Globus pallidus (tissue), 1 donor: Measurements from ENCODE around the gene RNF151.
A peak's percentile ranks its signal among the peaks of the same experiment; 100 is the strongest.
"Not testable (repeated sequence)": the region's sequence is repeated elsewhere in the genome, so short reads cannot be mapped to it uniquely, and the experiment has no call there.

ENCODE experiments used
- DNase-seq: peaks from one replicate; pipeline ENCODE4 v3.0.0-alpha.2; 2015; ENCODE audit warnings: low spot score

Gene RNF151

DNA sequence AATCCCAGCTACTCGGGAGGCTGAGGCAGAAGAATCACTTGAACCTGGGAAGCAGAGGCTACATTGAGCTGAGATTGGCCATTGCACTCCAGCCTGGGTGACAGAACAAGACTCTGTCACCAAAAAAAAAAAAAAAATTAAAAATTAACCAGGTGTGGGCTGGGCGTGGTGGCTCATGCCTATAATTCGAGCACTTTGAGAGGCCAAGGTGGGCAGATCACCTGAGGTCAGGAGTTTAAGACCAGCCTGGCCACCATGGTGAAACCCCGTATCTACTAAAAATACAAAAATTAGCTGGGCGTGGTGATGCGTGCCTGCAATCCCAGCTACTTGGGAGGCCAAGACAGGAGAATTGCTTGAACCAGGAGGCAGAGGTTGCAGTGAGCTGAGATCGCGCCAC is 26.8 kb upstream of the RNF151 start:
- DNase-seq: not testable (repeated sequence)

- no peak for DNase-seq
Measured at GRCh38 chr16:1940273-1941161, 26.1 kb upstream of the RNF151 start.

- no peak for DNase-seq
Measured at GRCh38 chr16:1941162-1942046, 25.3 kb upstream of the RNF151 start.

- DNase-seq: no peak
Measured at GRCh38 chr16:1942047-1942809, 24.4 kb upstream of the RNF151 start.

GRCh38 chr16:1942810-1943726 is 23.6 kb upstream of the RNF151 start, which contains the start of gene MSRB1:
MSRB1 (minus strand) TSS chr16:1943199; CDS start chr16:1943156, 43 bp downstream.
- DNase-seq: peak; percentile 99

DNA sequence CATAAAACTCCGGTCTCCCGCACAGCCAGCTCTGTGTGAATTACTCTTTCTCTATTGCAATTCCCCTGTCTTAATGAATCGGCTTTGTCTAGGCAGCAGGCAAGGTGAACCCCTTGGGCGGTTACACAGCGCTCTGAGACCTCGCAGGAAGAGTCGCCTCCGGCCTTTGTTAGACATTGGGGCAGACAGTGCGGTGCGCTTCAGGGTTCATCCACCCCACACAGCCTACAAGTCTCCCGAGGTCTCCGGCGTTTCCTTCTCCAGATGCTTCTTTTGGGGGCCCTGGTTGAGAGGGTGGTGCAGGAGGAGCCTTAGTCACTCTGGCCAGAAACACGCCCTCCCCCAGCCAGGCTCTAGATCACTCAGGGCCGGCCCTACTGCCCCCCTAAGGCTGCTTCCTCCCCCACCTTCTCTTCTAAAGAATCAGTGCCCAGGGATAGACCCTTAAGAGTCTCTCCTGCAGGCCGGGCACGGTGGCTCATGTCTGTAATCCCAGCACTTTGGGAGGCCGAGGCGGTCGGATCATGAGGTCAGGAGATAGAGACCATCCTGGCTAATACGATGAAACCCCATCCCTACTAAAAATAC is 21.9 kb upstream of the RNF151 start:
- no peak for DNase-seq

DNA sequence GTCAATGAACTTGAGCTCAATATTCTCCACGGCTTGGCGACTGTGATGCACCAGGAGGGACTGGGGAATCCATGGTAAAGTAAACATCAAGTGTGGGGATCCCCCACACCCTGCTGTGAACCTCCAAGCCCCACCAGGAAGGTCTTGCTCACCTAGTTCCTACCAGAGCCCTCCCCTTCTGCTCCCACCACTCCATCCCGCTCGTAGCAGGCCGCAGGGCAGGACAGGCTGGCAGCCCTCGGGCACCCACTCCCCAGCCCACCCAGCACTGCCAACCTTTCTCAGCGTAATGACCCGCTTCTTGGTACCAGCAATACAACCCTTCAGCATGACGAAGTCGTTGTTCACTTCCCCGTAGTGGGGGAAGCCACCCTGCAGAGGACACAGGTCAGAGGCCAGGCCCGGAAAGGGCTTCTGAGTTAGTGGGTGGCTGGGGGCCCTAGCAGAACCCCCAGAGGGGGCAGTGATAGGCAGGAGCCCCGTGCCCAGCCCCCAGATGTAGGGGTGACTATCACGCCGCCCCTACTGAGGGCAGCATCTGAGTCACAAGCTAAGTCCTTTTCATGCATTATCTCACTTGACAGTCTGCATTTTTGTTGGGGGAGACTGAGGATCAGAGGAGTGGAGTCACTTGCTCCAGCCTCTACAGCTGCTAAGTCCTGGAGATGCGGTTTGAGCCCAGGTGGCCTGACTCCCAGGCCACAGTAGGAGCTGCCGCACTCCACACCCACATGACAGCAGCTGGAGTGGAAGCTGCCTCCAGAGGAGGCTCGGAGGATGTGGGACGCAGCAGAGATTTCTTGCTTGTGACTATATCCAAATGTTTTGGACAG is 20.9 kb upstream of the RNF151 start:
- DNase-seq: no peak

DNA sequence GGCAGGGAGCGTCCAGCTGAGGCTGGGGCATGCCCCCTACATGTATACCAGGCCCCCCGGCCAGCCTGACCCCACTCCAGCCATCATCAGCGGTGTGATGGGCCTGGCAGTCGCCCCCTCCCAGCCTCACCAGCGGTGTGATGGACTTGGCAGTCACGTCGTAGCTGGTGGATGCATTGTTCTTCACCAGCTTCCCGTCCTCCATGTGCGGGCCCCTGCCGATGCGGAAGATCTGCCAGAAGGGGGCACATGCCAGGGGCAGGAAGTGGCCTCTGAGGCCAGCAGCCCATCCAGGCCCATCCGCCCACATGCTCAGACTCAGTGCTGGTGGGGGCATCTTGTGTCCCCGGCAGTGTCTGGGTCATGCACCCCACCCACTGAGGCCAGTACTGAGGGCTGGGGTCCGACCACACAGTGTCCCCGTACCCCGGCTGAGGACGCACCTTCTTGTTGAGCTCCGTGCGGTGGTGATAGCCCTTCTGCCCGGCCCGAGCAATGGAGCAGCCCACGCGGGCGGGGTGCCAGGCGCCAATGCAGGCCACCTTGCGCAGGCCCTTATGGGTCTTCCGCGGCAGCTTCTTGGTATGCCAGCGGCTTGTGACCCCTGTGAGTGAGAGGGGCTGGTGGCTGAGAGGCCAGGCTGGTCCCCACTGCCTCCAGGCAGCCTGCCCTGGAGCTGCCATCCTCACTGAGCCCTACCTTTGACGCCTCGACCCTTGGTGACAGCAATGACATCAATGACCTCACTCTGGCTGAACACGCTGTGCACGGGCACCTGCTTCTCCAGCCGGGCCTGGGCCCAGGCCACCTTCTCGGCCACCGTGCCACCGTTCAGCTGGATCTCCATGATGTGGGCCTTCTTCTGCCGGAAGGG is 19.9 kb upstream of the RNF151 start:
- DNase-seq: no peak

DNA sequence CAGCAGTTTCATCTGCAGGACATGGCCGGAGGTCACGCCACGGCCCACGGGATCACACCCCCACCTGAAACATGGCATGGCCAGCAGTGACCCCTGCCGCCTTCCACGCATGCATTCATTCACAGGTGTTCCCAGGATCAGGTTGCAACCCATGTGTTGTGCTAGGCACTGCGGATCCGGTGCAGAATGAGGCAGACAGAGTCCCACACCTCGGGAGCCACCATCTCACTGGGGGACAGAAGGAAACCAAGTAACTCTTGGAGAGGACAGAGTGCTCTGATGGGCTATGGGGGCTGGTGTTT is 19.3 kb upstream of the RNF151 start:
- DNase-seq: no peak

DNA sequence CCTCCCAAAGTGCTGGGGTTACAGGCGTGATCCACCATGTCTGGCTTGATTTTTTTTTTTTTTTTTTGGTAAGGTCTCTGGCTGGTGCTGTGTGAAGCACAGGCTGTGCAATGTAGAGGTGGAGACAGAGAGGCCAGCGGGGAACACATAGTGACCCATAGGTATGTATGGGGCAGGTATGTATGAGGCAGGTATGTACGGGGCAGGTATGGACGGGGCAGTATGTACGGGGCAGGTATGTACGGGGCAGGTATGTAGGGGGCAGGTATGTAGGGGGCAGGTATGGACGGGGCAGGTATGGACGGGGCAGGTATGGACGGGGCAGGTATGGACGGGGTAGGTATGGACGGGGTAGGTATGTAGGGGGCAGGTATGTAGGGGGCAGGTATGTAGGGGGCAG is 17.1 kb upstream of the RNF151 start:
- no peak for DNase-seq

GRCh38 chr16:1950047-1950446 is 16.6 kb upstream of the RNF151 start:
- no peak for DNase-seq

DNA sequence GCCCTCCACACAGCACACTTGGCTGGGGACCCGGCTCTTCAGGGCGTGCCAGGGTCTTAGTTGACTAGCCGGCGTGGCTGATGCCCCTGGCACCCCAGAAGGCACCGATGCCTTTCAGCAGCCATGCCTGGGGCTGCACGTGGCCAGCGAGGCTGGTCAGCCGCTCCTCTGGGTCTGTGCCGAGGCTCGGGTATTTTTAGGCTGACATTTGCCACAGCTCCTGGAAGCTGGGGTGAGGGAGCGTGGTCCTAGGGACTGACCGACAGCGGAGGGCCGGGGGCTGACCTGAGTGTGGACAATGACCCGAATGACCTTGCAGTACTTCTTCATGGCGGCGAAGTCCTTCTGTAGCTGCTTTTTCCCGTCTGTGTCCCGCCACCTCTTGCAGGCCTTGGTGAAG is 16.1 kb upstream of the RNF151 start:
- DNase-seq: no peak

DNA sequence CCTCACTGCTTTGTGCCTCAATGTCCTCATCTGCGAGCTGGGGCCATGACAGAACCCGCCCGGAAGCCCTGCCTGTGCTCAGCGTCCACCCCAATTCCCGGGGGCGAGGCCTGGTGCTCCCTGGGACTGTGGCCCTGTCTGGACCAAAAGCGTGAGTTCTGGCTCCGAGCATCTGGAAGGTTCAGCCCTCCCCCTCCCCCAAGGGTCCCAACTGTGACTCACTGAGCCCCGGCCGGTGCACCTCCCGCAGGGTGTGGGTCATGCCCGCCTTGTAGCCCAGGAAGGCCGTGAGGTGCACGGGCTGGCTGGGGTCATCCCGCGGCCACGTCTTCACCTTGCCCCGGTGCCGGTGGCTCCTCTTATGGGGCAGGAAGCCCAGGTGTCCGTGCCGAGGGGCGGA is 12.9 kb upstream of the RNF151 start:
- no peak for DNase-seq

GRCh38 chr16:1957434-1958142 is 9.1 kb upstream of the RNF151 start:
- not testable (repeated sequence) for DNase-seq

DNA sequence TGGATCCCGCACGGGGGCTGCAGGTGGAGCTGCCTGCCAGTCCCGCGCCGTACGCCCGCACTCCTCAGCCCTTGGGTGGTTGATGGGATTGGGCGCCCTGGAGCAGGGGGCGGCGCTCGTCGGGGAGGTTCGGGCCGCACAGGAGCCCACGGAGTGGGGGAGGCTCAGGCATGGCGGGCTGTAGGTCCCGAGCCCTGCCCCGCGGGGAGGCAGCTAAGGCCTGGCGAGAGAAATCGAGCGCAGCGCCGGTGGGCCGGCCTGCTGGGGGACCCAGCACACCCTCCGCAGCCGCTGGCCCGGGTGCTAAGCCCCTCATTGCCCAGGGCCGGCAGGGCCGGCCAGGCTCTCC is 8.5 kb upstream of the RNF151 start:
- DNase-seq: not testable (repeated sequence)

DNA sequence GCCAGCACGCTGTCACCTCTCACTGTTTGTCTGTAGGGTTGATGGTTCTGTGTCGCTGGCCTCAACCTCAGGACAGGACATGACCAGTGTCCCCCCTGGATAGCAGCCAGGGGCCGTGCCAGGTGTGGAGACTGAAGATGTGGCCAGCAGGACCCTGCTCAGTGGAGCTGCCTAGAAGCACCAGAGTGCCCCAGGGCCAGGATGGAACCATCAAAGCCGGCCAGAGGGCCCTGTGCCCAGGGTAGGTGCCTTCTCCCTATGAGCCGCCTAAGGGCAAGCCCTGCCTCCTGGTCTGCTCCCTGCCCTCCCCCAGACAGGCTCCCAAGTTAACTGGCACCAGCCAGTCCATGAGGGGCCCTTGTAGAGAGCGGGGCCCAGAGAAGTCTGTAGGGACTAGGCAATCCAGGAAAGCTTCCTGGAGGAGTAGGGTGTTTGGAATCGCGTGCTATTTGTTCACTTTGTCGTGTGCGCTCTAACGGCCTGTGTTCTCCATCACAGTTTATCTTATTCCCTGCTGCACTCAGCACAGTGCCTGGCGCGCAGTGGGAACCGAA is 7.9 kb upstream of the RNF151 start:
- DNase-seq: no peak

DNA sequence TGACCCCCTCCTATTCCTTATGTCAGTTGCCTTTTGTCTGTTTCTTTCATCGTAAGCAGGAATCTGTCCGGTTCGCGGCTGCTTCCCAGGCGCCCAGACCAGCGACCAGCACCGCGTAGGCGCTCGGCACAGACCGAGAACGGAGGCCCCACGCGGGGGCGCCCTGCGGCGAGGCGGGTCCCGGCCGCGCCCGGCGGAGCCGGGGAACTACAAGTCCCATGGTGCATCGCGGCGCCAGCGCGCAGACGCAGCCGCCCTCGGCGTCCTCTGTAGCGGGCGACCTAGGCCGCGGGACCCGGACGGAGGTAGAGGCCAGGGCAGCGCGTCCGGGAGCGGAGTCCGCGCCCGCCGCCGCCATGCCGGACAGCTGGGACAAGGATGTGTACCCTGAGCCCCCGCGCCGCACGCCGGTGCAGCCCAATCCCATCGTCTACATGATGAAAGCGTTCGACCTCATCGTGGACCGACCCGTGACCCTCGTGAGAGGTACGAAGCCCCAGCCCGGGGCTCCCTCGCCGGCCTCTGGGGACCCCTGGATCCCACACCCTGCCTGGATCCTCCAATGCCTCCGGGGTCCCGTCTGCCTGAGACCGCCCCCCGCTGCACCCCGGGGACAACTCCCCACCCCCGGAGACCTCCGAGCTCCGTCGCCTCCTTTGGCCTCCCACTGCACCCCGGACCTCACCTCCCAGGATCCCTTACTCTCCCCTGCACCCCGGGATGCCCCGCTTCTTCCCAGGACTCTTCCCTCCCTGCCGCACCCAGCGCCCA is 7.2 kb upstream of the RNF151 start, which contains the start of gene NDUFB10:
TSS of gene NDUFB10 (plus strand) at position 270 of the 771 bp plus-strand sequence. CDS start at position 357, 87 bp downstream.
- peak; percentile 83 for DNase-seq
